GM21423 (cell line): ENCODE data around the gene FLT1.

ENCODE experiments used
- ATAC-seq: cut with Tn5 transposase; IDR thresholded peaks from one replicate; pipeline ENCODE4 v1.9.1; 2021; ENCODE audit warnings: mild to moderate bottlenecking, moderate library complexity; ENCODE audit not compliant: unreplicated experiment

Gene FLT1

GRCh38 chr13:28434926-28435325 lies 60.0 kb downstream of the FLT1 start:
- ATAC-seq = no peak

GRCh38 chr13:28432816-28433560 lies 61.9 kb downstream of the FLT1 start:
- ATAC-seq = no peak

- ATAC-seq = peak; percentile 94
Measured at GRCh38 chr13:28429685-28430290, 65.1 kb downstream of the FLT1 start.

GRCh38 chr13:28429096-28429495 lies 65.8 kb downstream of the FLT1 start:
- ATAC-seq = no peak

- ATAC-seq = no peak
Measured at GRCh38 chr13:28426381-28426780, 68.5 kb downstream of the FLT1 start.

GRCh38 chr13:28425793-28426192 lies 69.1 kb downstream of the FLT1 start:
- no peak for ATAC-seq

- ATAC-seq = no peak
Measured at GRCh38 chr13:28424541-28424940, 70.4 kb downstream of the FLT1 start.

GRCh38 chr13:28423010-28423409 lies 71.9 kb downstream of the FLT1 start:
- peak; percentile 88 for ATAC-seq

- no peak for ATAC-seq
Measured at GRCh38 chr13:28421676-28422410, 73.1 kb downstream of the FLT1 start.

- ATAC-seq = no peak
Measured at GRCh38 chr13:28420704-28421103, 74.2 kb downstream of the FLT1 start.

GRCh38 chr13:28415994-28416421 lies 78.9 kb downstream of the FLT1 start:
- ATAC-seq = no peak

- peak; percentile 62 for ATAC-seq
Measured at GRCh38 chr13:28413999-28414398, 80.9 kb downstream of the FLT1 start.

GRCh38 chr13:28412981-28413380 lies 81.9 kb downstream of the FLT1 start:
- ATAC-seq = no peak

GRCh38 chr13:28411831-28412353 lies 83.0 kb downstream of the FLT1 start:
- ATAC-seq = no peak

GRCh38 chr13:28410096-28410495 lies 84.8 kb downstream of the FLT1 start:
- ATAC-seq = no peak

- ATAC-seq = no peak
Measured at GRCh38 chr13:28409648-28410047, 85.3 kb downstream of the FLT1 start.

GRCh38 chr13:28408863-28409262 lies 86.1 kb downstream of the FLT1 start:
- ATAC-seq = no peak

GRCh38 chr13:28408235-28408848 lies 86.6 kb downstream of the FLT1 start:
- no peak for ATAC-seq

GRCh38 chr13:28406733-28407266 lies 88.1 kb downstream of the FLT1 start:
- no peak for ATAC-seq

GRCh38 chr13:28402057-28402381 lies 92.9 kb downstream of the FLT1 start:
- no peak for ATAC-seq
